Effector memory CD8-positive, alpha-beta T cell (primary cell): ENCODE results near the gene DPYSL5.

Experiments used
- ATAC-seq: fragments of 150-1000 bp; cut with Tn5 transposase; replicated peaks from 2 replicates; pipeline ENCODE4 v1.10.0; 2021; ENCODE audit warnings: mild to moderate bottlenecking, moderate library complexity
- DNase-seq, 3 experiments: peaks; one replicate each; pipeline ENCODE4 v3.0.0; 2021
- H3K27ac Mint-ChIP-seq, 2 donors: one replicate each; pipeline ENCODE4 v1.8.0; 2022; ENCODE audit warnings: mild to moderate bottlenecking in 2 of 2, mixed read lengths in 2 of 2, moderate library complexity in 2 of 2
- H3K27me3 Mint-ChIP-seq, 2 donors: one replicate each; pipeline ENCODE4 v1.8.0; 2022; ENCODE audit warnings: mixed read lengths in 2 of 2
- H3K36me3 Mint-ChIP-seq: one replicate; pipeline ENCODE4 v1.8.0; 2022; ENCODE audit warnings: mild to moderate bottlenecking, moderate library complexity, mixed read lengths; ENCODE audit not compliant: insufficient read depth
- H3K4me1 Mint-ChIP-seq, 2 donors: one replicate each; pipeline ENCODE4 v1.8.0; 2022; ENCODE audit warnings: low read depth in 2 of 2, mixed read lengths in 2 of 2
- H3K4me3 Mint-ChIP-seq, 2 donors: one replicate each; pipeline ENCODE4 v1.8.0; 2022; ENCODE audit warnings: mild to moderate bottlenecking in 2 of 2, mixed read lengths in 2 of 2, moderate library complexity in 2 of 2
- H3K9me3 Mint-ChIP-seq, 2 donors: one replicate each; pipeline ENCODE4 v1.8.0; 2022; ENCODE audit warnings: mixed read lengths in 2 of 2

DPYSL5 gene

DNA sequence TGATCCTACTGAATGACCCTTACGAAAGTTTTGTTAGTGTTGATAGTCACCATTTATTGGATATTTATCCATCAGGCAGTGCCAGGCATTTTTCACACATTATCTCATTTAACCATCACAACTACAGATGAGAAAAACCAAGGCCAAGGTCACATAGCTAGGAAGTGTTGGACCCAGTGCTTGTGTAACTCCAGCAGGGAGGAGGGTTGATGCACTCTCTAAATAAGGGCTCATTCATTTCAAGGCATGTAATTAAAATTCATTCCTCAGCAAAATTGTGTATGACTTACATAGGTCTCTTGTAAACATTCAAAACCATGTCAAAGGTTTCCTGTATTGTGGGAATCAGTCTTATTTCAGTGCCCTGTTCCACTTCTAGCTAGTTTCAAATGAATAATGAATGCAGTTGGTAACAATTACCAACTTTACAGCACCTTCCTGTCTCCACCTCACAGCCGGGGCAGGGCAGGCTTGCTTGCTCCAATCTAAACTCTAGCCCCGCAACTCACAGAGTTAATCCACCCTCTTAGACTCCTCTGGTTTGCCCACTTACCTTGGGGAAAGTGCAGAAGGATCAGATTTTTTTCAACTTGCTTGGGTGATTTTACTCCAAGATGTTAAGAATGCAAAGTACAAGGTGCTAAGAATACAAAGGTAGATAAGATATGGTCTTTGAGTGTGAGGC lies 116.7 kb downstream of the DPYSL5 start:
- Mint-ChIP-seq H3K36me3 (peaks cover 3% of the 10 kb centered on the region), H3K27me3 (peaks cover 46 to 57% of the 10 kb centered on the region in 2 donors), H3K27ac (no peak overlapping the region), H3K9me3 (no peaks in the 10 kb centered on the region), H3K4me3 (no peak overlapping the region), H3K4me1 (peaks cover 4 to 10% of the 10 kb centered on the region in 2 donors)
- ATAC-seq = no peak
- DNase-seq = no peak

DNA sequence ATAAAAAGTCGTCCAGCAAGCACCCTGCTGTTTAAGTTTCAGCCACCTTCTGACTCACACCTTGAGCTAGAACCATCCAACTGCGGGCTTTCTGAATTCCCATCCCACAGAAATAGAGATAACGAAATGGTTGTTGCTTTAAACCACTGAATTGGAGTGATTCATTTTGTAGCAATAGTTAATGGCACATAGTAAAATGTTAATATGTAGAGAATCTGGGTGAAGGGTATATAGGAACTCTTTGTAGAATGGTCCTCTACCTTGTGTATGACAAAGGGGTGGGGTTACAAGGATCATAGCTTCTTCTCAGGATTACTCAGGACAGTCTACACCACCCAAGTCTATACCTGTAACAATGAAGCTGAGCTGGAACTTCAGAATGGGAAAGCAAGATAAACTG lies 120.1 kb downstream of the DPYSL5 start:
- Mint-ChIP-seq H3K27me3 (peaks cover 26 to 41% of the 10 kb centered on the region in 2 donors), H3K4me3 (no peak overlapping the region), H3K27ac (no peak overlapping the region), H3K36me3 (peaks cover 18% of the 10 kb centered on the region), H3K9me3 (no peaks in the 10 kb centered on the region), H3K4me1 (peaks cover 12 to 14% of the 10 kb centered on the region in 2 donors)
- no peak for ATAC-seq
- no peak for DNase-seq

DNA sequence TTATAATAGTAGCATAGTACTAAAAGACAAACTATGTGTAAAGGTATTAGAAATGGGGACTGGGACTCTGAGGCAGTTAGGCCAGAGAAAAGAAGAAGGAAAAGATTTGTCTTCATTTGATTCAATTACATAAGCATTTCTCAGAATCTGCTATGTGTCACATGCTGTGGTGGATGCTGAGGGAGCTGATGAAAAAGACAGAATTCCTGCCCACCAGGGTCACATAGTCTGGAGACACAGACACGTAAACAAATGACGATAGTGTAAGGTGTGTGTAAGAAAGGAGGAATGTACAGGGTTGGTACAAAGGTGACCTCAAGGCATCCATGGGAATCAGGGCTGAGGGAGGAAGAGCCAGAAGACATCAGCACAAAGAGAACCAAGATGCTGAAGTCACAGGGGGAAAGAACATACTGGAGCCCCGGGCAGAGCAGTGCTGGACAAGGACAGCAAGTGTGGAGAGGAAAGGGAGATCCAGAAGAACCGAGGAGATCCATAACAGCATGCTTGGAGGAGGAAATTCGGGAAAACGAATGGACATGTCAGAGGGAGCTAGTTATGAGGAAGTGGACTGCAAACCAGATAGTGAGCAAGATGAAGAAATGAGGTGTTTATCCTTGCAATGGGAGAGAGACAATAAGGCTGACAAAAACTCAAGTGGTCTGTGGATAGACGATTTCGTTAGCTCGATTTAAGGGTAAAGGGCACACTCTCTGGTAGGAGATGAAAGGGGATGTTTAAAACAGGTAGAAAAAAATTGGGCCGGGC lies 121.3 kb downstream of the DPYSL5 start:
- Mint-ChIP-seq H3K27ac (peak overlapping the region; percentile 11 to 60), H3K4me3 (peak overlapping the region; percentile 58 to 74), H3K36me3 (peaks cover 15% of the 10 kb centered on the region), H3K27me3 (peaks cover 21 to 37% of the 10 kb centered on the region in 2 donors), H3K4me1 (peaks cover 12 to 14% of the 10 kb centered on the region in 2 donors), H3K9me3 (no peaks in the 10 kb centered on the region)
- ATAC-seq (no peak), DNase-seq (no peak)

DNA sequence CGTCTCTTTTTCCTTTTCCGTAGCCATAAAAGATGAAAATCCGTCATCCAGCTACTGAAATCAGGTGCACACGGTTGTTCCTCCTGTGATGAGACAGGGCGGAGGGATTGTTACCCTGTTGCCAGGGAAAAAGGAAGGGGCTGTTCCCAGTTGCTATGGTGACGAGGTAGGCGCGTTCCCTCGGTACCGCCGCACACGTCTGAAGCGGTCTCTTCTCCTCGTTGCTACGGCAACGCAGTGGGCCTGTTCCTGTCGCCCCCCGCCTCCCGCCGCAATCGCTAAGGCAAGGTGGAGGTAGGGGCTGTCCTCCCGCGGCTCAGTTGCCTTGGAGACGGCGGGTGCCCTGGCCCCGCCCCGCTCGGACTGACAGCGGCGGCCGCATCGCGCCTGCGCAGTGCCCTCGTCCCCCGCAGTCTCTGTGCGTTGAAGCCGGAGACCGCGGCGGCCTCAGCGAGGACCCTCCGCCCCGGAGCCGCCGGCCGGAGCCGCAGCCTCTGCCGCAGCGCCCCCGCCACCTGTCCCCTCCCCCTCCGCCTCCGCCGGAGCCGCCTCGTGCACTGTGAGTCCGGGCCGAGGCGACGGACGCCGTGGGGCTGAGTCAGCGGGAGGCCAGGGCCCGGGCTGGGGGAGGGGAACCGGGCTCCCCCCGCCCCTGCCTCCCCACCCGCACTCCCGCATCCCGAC lies 122.5 kb downstream of the DPYSL5 start, which contains the start of gene MAPRE3:
MAPRE3 (plus strand) TSS at position 394 of the 684 bp plus-strand sequence. CDS start 51,582 bp downstream, outside the sequence.
- Mint-ChIP-seq H3K4me1 (peaks cover 12 to 14% of the 10 kb centered on the region in 2 donors), H3K27me3 (peaks cover 20 to 33% of the 10 kb centered on the region in 2 donors), H3K27ac (peak within 1 kb of the TSS; percentile 84 to 86), H3K4me3 (peak within 1 kb of the TSS; percentile 78), H3K9me3 (no peaks in the 10 kb centered on the region), H3K36me3 (peaks cover 15% of the 10 kb centered on the region)
- DNase-seq (peak; percentile 71 to 83 (median 81)), ATAC-seq (peak; percentile 90)

DNA sequence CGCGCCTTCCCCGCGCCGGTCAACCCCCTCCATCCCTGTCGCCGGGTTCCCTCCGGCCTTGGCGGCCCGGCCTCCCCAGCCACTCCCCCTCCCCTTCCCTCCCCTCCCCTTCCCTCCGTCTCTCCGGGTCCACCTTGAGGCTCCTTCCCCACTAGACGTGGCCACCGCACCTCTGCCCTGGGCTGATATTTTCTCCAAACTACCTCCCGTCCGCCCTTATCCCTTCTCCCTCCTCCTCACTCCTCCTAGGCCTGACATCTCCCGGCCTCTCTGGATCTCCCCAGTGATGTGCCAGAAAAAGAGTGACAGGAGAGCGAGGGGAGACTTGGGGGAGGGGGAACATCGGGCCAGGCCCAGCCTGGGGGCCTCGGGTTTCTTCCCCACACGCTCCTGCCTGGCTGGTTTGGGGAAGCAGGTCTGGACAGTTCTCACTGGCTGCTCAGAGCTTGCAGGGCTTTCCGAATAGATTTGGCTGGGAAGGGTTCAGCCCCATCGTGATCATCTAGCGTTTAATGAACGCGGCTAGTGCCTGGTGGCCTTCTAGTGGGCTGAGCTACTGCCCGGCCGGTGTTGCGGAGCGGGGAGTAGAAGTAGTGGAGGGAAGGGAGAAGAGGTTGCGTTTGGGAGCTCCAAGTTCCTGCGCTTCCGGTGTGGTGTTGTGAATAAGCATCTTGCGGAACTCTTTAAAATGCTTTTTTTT lies 123.1 kb downstream of the DPYSL5 start:
- peak overlapping the region; percentile 84 to 86 for H3K27ac Mint-ChIP-seq
- DNase-seq = peak in 1 of 3 experiments; percentile 6
- peaks cover 19 to 31% of the 10 kb centered on the region in 2 donors for H3K27me3 Mint-ChIP-seq
- peak overlapping the region; percentile 78 for H3K4me3 Mint-ChIP-seq
- peak; percentile 12 for ATAC-seq
- H3K36me3 Mint-ChIP-seq = peaks cover 15% of the 10 kb centered on the region
- H3K4me1 Mint-ChIP-seq = peaks cover 12 to 14% of the 10 kb centered on the region in 2 donors
- no peaks in the 10 kb centered on the region for H3K9me3 Mint-ChIP-seq

DNA sequence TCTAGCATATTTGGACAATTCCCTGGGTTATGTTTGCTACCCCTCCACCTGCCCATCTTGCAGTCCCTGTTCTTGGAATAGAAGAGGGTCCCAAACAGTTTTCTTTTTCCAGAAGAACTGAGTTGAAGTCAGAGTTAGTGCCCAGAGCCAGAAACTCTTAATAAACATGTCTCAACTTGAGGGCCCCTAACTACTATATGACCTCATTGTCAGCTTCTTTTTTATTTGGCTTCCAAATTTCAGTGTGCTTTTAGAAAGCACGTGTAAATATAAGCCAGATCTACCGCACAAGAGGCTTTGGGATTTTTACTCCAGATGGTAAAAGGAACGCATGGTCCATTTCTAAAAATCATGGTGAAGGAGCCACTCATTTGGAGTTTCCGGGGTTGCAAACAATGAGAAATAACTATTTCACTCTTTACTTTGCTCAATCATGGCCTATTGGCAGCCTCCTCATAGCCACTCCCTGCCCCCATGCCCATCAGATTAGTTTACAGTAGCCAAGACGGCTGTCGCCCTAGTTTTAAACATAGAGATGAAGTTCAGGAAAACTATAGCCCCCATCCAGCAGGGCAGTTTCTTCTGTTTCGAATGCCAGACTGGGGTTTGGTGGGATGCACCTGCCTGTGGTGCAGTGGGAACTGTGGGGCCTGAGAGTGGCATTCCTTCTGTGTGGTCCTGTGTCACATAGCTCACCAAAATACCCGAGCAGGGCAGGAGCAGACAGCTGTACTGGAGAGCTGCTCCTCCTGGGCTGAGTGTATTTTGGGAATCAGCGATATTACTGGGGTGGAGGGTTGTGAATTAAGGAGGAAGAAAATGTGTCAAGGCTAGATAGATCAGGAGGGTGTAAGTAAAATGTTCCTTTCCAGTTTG lies 124.2 kb downstream of the DPYSL5 start:
- Mint-ChIP-seq H3K27ac (peak overlapping the region; percentile 63 to 84), H3K4me3 (peak overlapping the region; percentile 78), H3K27me3 (peaks cover 19 to 24% of the 10 kb centered on the region in 2 donors), H3K9me3 (no peaks in the 10 kb centered on the region), H3K36me3 (peaks cover 15% of the 10 kb centered on the region), H3K4me1 (peaks cover 12 to 14% of the 10 kb centered on the region in 2 donors)
- ATAC-seq = no peak
- no peak for DNase-seq

DNA sequence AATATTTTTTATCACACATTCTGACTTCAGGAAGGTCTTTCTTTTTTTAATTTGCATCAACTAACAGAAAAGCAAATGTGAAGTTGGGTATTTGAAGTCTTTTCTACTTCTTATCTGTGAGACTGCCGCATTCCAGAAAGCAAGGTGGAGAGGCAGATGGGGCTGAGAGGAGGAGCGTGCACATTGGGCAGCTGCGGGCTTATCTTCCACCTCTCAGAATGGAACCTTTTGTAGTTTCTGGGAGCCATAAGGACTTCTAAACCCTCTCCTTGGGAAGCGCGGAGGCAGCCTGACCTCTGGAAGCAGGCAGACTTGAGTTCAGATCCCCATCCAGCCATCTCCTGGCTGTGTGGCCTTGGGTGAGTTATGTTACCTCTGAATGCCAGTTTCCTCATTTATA lies 126.4 kb downstream of the DPYSL5 start:
- Mint-ChIP-seq H3K9me3 (no peaks in the 10 kb centered on the region), H3K27ac (no peak overlapping the region), H3K27me3 (peaks cover 10 to 30% of the 10 kb centered on the region in 2 donors), H3K4me3 (no peak overlapping the region), H3K4me1 (peaks cover 10% of the 10 kb centered on the region in 2 donors), H3K36me3 (peaks cover 15% of the 10 kb centered on the region)
- no peak for ATAC-seq
- DNase-seq = no peak

DNA sequence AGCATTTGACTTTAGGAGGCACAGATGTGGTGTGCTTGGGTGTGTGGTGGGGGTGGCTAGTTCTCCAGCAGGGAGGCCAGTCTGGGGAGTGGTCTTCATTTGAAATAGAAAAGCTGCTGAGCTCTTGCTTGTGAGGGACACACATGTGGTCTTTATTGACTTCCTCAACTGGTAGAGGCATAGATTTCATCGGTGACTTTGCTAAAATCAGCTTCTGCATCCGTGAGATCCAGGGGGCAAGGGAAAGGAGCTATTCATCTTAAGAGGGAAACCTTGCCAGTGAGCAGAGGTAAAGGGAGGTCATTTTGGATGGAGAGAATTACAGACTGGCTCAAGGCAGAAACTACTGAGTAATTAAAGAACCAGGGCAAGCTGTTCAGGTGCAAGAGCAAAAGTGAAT lies 127.2 kb downstream of the DPYSL5 start:
- DNase-seq (no peak), ATAC-seq (no peak)
- Mint-ChIP-seq H3K4me1 (peaks cover 7 to 10% of the 10 kb centered on the region in 2 donors), H3K27me3 (peaks cover 6 to 26% of the 10 kb centered on the region in 2 donors), H3K9me3 (no peaks in the 10 kb centered on the region), H3K4me3 (no peak overlapping the region), H3K27ac (no peak overlapping the region), H3K36me3 (peaks cover 12% of the 10 kb centered on the region)

DNA sequence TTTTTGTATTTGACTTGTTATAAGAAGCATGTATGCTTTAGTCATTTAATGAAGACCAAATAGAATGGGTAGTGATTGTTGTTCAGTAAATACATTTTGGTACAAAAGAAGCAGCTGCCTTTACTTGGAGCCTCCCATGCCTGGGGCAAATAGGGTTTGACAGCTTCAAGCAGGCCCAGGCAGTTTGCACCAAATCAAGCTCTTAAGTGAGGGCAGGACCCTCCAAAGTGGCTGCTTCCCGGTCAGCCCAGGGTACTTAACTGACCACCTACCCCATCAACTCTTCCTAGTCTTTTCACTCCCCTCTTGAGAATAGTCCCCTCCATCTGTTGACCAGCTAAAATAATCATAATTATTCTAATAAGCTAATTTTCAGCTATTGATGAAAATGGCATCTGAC lies 127.7 kb downstream of the DPYSL5 start:
- peaks cover 8% of the 10 kb centered on the region for H3K36me3 Mint-ChIP-seq
- no peak overlapping the region for H3K27ac Mint-ChIP-seq
- peaks cover 6 to 26% of the 10 kb centered on the region in 2 donors for H3K27me3 Mint-ChIP-seq
- no peak for DNase-seq
- H3K9me3 Mint-ChIP-seq = no peaks in the 10 kb centered on the region
- H3K4me3 Mint-ChIP-seq = no peak overlapping the region
- no peak for ATAC-seq
- peaks cover 7 to 10% of the 10 kb centered on the region in 2 donors for H3K4me1 Mint-ChIP-seq

DNA sequence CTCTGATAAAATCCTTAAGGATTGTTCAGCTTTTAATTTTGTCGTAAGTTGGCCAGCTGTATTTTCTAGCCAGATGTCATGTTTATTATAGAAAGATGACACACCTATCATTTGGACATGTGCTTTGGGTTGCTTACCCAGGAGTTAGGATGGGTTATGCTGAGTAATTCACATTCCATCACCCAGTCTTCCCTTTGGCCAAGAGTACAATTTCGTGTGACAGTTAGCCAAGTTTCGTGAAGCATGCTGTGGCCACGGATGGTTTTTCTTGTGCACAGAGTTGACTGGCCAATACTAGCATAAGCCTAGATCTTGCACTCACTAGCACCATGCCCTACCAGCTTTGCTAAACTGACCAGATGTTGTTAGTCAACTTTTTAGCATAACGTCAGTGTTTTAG lies 128.3 kb downstream of the DPYSL5 start:
- H3K4me3 Mint-ChIP-seq = no peak overlapping the region
- H3K9me3 Mint-ChIP-seq = no peaks in the 10 kb centered on the region
- peaks cover 2 to 8% of the 10 kb centered on the region in 2 donors for H3K4me1 Mint-ChIP-seq
- DNase-seq (no peak), ATAC-seq (no peak)
- peaks cover 10% of the 10 kb centered on the region for H3K36me3 Mint-ChIP-seq
- no peak overlapping the region for H3K27ac Mint-ChIP-seq
- peaks cover 6 to 26% of the 10 kb centered on the region in 2 donors for H3K27me3 Mint-ChIP-seq

DNA sequence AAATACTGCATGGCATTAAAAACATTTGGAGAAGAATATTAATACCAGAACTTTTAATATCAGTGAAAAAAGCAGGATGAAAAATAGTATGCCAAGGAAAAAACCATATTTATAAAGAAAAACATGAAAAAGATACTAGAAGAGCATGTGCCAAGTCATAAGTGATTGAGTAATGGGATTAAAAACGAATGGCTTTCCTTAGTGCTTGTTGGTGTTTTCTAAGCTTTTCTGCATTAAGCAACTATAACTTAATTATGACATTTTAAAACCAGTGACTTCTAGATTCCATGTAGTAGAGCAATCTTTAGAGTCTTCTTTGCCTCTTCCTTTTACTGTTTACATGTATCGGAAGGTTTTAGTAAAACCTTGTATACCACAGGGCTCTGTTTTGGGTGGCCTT lies 129.1 kb downstream of the DPYSL5 start:
- no peak overlapping the region for H3K4me3 Mint-ChIP-seq
- H3K36me3 Mint-ChIP-seq = peaks cover 9% of the 10 kb centered on the region
- H3K9me3 Mint-ChIP-seq = no peaks in the 10 kb centered on the region
- H3K27ac Mint-ChIP-seq = no peak overlapping the region
- H3K4me1 Mint-ChIP-seq = peaks cover 0 to 3% of the 10 kb centered on the region in 2 donors
- peaks cover 6 to 26% of the 10 kb centered on the region in 2 donors for H3K27me3 Mint-ChIP-seq
- DNase-seq (no peak), ATAC-seq (no peak)

DNA sequence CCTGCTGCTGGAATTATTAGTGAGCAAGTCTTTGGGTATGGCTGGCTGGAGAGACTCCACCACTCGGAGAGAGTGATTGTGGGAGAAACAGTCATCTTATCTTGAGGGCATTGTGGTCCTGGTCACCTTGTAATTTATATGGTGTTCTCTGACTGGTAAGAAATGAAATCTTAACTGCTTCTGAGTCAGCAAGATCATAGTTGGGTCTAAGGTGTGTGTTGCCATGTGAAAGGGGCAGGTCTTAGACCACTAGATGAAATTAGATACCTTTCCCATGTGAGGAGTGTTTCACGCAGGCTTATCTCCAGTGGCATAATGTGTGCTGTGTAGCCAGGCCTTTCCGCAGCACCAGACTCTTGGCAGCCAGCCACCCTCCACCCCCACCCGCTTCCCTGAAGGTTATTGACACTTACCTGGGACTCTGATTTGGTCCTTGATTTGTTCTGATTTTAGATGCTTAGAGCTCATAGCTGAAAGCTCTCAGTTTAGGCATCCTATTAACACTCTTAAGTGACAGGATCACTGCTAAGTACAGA lies 130.2 kb downstream of the DPYSL5 start:
- Mint-ChIP-seq H3K4me1 (peaks cover 0 to 3% of the 10 kb centered on the region in 2 donors), H3K9me3 (no peaks in the 10 kb centered on the region), H3K4me3 (no peak overlapping the region), H3K36me3 (peaks cover 3% of the 10 kb centered on the region), H3K27ac (no peak overlapping the region), H3K27me3 (peaks cover 6 to 26% of the 10 kb centered on the region in 2 donors)
- ATAC-seq = no peak
- DNase-seq = no peak
